Fibroblast of mammary gland (primary cell): ENCODE data around the gene ARRDC1.
"Not testable (repeated sequence)": the region's sequence is repeated elsewhere in the genome, so short reads cannot be mapped to it uniquely, and the experiment has no call there.

Experiments used
- DNase-seq: peaks from one replicate; pipeline ENCODE4 v3.0.0-alpha.2; 2010; ENCODE audit warnings: low read depth
- H3K4me3 ChIP-seq: 2 replicates; pipeline ENCODE4 v1.5.1; 2011; ENCODE audit warnings: low read depth, mild to moderate bottlenecking, low read length, moderate library complexity; ENCODE audit not compliant: control insufficient read depth
- TF ChIP-seq, protein P1 (sequence below): conservative IDR thresholded peaks from 2 replicates; pipeline ENCODE4 v1.5.1; 2011; ENCODE audit warnings: low read depth, low read length, inconsistent platforms; ENCODE audit not compliant: control insufficient read depth, insufficient read depth

Gene ARRDC1

GRCh38 chr9:137590469-137591383, 14.8 kb upstream of the ARRDC1 start, which contains the start of gene ZMYND19:
ZMYND19 (minus strand) TSS chr9:137590512; CDS start chr9:137590263, 249 bp downstream.
- H3K4me3 ChIP-seq = peak within 1 kb of the TSS; percentile 67
- DNase-seq = peak; percentile 79
- TF ChIP-seq, protein P1, sequence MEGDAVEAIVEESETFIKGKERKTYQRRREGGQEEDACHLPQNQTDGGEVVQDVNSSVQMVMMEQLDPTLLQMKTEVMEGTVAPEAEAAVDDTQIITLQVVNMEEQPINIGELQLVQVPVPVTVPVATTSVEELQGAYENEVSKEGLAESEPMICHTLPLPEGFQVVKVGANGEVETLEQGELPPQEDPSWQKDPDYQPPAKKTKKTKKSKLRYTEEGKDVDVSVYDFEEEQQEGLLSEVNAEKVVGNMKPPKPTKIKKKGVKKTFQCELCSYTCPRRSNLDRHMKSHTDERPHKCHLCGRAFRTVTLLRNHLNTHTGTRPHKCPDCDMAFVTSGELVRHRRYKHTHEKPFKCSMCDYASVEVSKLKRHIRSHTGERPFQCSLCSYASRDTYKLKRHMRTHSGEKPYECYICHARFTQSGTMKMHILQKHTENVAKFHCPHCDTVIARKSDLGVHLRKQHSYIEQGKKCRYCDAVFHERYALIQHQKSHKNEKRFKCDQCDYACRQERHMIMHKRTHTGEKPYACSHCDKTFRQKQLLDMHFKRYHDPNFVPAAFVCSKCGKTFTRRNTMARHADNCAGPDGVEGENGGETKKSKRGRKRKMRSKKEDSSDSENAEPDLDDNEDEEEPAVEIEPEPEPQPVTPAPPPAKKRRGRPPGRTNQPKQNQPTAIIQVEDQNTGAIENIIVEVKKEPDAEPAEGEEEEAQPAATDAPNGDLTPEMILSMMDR = no peak

DNA sequence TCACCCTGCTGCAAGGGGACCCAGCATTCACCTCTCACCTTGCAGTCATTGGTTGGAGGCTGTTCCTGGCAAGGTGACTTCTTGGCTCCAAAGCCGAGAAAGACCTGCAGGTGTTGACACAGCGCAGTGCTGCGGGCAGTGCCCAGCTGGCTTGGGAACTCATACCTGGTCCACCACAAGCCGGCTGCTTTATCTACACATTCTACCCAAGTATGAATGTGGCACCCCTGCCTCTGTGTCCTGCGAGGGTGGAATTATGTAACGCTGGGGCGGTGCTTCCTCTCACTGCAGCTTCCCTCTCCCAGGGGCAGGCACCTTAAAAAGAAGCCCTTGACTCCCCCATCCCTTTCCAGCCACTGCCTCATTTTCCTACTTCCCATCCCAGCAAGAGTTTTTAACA, 12.7 kb upstream of the ARRDC1 start:
- no peak overlapping the region for H3K4me3 ChIP-seq
- TF ChIP-seq, protein P1 = no peak
- DNase-seq = no peak

- no peak overlapping the region for H3K4me3 ChIP-seq
- no peak for DNase-seq
- TF ChIP-seq, protein P1 = no peak
These were observed 12.3 kb upstream of the ARRDC1 start for GRCh38 chr9:137593176-137593575.

DNA sequence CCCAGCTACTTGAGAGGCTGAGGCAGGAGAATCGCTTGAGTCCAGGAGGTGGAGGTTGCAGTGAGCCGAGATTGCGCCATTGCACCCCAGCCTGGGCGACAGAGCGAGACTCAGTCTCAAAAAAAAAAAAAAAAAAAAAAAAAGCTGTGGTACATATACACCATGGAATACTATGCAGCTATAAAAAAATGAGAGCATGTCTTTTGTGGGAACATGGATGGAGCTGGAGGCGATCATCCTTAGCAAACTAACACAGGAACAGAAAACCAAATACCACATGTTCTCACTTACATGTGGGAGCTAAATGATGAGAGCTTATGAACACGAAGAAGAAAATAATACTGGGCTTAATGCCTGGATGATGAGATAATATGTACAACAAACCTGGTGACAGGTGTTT, 8.9 kb upstream of the ARRDC1 start:
- not testable (repeated sequence) for DNase-seq, H3K4me3 ChIP-seq

- H3K4me3 ChIP-seq = no peak overlapping the region
- TF ChIP-seq, protein P1 = no peak
- DNase-seq = no peak
These were observed 6.5 kb upstream of the ARRDC1 start for GRCh38 chr9:137598943-137599342.

DNA sequence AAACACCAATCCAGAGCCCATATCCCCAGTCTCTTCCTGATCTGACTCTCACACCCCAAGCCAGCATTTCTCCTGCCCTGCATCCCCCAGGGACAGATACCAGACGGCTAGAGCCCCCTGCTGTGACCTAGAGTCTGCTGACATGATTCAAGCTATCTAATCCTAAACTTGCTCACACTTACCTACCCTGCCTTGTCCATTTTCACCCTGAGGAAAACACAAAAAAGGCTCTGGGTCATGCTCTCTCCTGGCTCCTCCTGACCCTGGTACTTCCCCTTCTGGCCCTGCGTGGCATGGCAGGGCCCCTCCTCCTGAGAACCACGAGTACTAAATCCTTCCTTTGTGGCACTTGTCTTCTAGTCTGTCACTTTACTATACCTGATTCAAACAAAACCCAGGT, 2.8 kb upstream of the ARRDC1 start:
- no peak for DNase-seq
- TF ChIP-seq, protein P1 = no peak
- no peak overlapping the region for H3K4me3 ChIP-seq

- DNase-seq = no peak
- no peak overlapping the region for H3K4me3 ChIP-seq
- TF ChIP-seq, protein P1 = no peak
These were observed 1.6 kb upstream of the ARRDC1 start for GRCh38 chr9:137603879-137604278.
